NCI-H2196 (cell line): ENCODE measurements around the gene ZBTB9.

Experiments used
- DNase-seq: peaks from one replicate; lab custom pipeline; 2025; ENCODE audit not compliant: unreplicated experiment; lab: John Stamatoyannopoulos, UW

ZBTB9 gene

DNA sequence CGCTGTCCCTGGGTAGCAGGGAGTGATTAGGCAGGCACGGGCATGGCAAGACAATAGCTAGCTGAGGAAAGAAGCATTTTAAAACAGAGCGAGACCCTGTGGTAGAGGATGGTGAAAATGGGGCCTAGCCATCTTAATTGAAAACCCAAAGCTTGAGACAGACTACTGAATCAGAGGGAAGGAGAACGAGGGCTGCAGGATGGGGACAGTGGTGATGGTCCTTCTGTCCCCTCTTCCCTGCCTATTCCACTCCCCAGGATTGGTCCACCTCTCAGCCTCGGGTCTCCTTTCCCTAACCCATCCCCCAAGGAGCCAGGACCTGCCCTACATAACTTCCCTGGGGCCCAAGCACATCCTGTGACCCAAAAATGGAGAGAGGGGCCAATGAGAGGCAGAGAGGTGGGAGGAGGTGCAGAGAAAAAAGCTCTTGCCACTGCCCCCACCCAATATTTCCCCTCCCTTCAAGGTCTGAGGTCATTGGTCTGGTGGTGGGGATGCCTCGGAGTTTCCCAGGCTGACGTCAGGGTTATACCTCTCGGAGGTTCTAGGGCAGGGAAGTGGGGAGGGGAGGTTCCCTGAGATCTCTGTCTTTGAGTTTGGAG, 35.6 kb upstream of the ZBTB9 start:
- no peak for DNase-seq

DNA sequence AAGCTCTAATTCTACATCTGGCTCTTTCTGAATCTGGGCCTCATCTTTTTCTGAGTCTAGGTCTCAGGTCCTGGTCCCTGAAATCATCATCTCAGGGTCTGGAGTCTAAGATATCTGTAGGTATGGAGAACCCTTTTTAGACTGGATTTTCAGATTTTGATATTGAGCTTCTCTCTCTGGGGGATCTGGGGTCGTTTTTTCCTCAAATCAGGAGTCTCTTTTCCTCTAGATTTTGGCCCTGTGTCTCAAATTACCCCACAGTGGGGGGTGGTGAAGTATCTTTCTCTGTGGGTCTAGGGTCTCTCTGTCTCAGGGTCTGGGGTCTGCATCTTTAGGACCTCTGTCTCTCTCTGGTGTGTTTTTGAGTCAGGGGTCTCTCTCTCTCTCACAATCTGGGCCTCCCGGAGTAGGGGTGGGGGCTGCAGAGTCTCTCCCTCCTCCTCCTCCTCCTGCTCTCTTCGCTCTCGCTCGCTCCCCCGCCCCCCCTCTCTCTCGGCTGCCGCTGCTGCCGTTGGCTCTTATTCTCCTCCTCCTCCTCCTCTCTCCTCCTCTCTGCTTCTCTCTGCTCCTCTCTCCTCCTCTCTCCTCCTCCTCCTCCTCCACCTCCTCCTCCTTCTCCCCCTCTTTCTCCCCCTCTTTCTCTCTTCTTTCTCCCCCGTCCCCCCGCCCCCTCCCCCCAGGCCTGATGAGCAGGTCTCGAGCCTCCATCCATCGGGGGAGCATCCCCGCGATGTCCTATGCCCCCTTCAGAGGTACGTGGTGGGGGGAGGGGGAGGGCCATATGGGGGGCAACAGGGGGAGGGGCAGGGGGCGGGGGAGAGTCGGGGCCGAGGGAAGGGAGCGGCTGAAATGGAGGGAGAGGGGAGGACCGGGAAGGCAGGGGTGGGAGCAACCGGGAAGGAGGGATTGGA, 34.5 kb upstream of the ZBTB9 start, which contains the start of gene SYNGAP1:
SYNGAP1 (plus strand) TSS at position 486 of the 911 bp plus-strand sequence; CDS start at position 686, 200 bp downstream.
- peak; percentile 23 for DNase-seq

GRCh38 chr6:33420491-33421343, 33.7 kb upstream of the ZBTB9 start:
- DNase-seq, result peak; percentile 15

DNA sequence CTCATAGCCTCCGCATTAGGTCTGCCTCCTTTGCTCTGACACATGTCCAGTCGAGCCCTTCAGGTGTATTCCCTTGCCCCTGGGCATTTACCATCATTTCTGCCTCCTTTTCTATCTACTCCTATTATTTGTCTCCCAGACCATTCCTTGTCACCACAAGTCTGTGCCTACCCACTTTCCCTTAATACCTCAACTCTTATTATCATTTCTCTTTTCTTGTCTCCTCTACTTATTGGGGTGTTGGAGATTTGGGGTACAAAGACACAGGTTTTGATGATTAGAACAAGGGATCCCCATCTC, 33.1 kb upstream of the ZBTB9 start:
- no peak for DNase-seq

GRCh38 chr6:33423777-33424176, 30.6 kb upstream of the ZBTB9 start:
- no peak for DNase-seq

DNA sequence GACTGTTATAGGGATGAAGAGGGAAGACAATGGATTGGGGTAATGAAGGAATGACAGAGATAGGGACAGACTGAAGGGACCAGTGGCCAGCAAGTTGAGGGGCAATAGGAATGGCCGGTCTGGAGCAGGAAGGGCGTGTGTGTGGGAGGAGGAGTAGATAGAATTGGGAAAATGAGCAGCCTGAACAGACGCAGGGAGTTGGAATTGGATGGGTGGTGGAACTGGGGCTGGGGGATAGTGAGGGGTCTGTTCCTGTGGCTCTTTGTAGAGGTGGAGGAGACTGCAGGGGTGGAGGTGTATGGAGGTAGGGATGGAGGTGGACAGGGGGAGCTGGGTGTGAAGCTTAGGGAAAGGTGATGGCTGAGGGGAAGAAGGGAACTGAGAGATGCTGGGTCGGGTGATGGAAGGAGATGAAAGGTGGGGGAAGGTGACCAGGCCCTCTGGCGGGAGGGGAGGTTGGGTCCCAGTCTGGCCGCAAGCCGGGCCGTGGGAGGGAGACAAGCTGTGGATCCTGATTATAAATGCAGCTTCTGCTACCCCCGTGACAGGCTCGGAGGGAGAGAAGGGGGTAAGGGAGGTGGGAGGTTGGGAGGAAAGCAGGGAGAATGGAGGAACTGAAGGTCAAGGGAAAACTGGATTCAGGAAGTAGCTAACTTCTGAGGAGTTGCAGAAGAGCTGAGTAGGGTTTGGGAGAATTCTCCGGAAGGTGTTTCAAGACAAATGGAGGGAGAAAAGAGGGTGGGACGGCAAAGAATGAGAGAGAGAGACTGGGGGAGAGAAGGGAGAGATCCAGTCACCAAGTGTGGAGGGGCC, 29.3 kb upstream of the ZBTB9 start:
- DNase-seq, result no peak

DNA sequence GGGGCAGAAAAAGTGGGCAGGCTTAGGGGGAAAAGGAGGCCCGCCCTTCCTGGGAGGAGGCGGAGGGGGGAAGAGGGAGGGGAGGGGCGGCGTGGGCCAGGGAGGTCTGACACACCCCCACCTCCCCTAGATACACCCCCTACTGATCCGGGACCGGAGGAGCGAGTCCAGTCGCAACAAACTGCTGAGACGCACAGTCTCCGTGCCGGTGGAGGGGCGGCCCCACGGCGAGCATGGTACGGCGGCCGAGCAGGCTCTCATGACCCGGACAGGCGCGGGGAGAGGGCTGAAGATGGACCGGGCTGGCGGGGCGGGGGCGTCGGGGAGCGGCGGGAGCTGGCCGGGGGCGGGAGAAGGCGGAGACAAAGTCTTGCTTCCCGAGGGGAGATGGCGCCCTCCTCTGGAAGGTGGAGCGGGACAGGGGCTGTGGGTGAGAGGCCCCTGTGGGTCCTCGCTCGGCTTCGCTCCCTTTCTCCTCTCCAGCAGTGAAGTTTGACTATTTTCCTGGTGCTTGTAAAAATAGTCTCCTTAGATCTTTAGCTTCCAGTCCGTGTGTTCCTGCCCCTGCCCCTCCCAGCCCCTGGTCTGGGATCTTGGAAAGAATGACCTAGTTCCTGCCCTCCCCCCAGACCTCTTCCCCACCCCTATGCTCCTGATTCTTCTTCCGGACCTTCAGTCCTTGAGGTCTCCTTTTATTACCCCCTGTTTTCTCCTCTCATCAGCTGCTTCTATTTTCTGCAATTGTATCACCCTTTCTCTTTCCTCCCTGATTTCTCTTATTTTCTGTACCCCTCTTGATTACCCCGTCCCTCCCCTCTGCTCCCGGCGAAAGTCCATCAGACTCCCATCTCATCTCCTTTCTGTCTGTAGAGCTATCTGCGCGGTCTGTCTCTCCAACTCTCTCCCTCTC, 28.5 kb upstream of the ZBTB9 start:
- DNase-seq, result peak; percentile 81

DNA sequence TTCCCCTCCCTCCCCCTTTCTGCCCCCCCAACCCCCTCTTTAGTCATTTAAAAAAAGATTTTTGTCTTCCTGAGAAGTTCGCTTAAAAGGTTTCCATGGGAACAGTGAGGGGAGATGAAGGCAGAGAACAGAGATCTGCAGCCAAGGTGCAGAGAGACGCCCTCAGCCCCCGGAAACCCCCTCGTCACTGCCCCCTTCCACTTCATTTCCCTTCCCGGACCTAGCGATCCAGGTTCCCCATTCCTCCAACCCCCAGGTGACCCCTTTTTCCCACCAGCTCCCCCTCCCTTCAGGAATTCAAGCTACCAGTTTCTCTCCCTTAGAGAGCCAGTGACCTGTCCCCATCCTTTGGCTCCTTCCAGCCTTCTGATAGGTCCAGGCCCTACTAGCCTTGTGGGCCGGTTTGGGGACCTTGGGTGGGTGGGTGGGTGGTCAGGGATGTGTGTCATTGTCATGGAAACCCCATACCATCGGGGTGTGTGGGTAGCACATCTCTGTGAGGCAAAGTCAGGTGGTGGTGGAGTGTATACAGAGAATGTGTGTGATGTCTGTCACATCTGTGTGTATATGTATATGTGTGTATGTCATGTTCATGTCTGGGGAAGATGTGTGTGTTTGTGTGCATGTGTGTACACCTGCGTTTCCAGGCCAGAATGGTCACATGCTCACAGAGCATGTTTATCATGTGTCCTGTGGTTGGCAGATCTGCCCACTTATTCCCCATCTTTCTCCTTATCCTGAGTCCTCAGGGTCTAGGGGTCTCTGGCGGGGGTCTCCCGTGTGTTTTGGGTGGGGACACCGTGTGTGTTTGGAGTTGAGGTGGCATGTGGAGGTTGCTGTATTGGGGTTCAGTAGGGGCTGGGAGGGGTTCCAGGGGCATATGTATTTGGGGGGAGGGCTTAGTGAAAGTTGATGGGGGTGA, 27.5 kb upstream of the ZBTB9 start:
- DNase-seq, result no peak

DNA sequence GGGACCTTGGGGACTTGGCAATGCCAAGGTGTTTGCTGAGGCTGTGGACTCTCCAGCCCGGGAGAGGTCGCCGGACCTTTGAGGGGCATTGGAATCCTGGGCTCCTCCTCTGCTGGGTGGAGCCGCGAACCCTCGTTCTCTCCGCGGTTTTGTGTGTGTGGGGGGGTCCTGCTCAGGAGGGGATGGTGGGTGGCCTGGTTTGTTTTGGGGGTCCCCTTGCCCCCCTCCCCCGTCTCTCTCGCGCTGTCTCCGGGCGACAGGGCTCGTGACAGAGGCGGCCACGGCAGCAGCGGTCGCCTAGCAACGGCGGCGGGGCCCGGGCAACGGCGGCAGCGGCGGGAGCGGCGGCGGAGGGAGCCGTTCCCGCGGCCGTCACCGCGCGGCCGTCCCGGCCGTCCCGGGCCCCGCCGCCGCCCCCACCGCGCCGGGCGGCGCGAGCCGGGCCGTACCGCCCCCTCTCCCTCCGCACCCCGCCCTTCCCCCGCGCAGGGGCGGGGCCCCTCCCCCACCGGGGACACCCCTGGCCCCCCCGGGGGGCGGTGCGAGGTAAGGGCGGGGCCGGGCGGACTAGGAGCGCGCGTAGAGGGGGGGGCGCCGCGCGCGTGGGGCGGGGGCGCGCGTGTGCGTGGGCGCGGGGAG, 26.7 kb upstream of the ZBTB9 start:
- DNase-seq, result peak; percentile 65

GRCh38 chr6:33428224-33428965, 26.0 kb upstream of the ZBTB9 start:
- peak; percentile 26 for DNase-seq

DNA sequence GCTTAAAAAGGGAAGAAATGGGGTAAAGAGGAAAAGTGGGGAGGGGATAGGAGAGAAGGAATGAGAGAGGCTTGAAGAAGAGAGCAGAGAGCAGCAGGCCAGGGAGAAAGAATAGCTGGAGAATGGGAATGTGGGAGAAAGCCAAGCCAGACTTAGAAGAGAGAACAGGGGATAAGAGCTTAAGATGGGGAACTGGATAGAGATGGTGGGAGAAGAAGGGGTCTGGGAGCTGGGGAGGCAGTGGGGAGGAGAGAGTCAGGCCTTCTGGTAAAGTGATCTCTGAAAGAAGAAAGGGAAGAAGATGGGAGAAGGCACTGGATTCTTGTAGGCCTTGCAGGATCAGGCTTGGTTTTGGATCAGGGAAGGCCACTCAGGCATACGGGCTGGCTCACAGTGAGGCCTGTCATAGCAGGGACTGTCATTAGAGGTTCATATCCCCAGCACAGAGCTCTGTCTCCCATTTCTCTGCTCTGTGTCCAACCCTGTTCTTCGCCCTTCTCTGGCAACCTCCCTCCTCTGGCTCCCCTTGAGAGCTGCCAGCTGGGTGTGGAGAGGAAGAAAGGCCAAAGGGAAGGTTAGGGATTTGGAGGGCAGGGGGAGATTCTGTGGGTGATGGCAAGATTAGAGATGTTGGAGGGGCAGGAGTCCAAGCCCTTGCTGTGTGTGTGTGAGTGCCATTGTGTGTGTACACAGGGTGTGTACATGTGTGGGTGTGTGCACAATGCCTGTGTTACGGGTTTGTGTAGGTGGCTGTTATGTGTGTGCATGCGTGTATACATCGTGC, 25.2 kb upstream of the ZBTB9 start:
- no peak for DNase-seq

GRCh38 chr6:33429750-33430052, 24.7 kb upstream of the ZBTB9 start:
- no peak for DNase-seq

- no peak for DNase-seq
These were observed 24.0 kb upstream of the ZBTB9 start for GRCh38 chr6:33430334-33430733.

GRCh38 chr6:33430991-33431879, 23.1 kb upstream of the ZBTB9 start:
- peak; percentile 73 for DNase-seq

- DNase-seq, result no peak
These were observed 22.4 kb upstream of the ZBTB9 start for GRCh38 chr6:33431880-33432541.
